ENCODE measurements around the gene TDRKH. TPM values are rescaled to one million over a fixed set of nuclear protein-coding genes. Genes with fewer than 3 reads are reported as not detected.
"Not testable (repeated sequence)": the region's sequence is repeated elsewhere in the genome, so short reads cannot be mapped to it uniquely, and the experiment has no call there.

TDRKH gene
- total RNA-seq, 1 experiment from 2014 or later: 5.6 TPM

DNA sequence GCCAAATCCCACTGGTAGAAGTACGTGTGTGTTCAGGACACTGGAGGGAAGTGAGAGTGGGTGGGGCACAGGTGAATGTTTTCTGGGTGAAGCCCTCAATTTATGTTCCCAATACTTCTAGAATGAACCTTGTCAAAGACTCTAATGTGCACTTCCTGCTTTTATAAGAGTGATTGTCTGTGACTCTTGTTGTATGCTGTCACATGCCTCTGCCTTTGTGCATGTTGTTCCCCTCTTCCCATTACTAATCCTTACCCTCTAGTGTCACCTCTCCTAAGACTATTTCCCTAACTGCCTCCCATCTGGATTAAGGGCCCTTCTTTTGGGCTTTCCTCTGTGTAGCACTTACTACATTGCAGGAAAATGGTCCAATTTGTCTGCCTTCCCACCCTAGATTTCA lies 17.5 kb upstream of the TDRKH start:
- no peak for DNase-seq (ENCODE audit: low read depth)
- in situ Hi-C loops (cut with HindIII; ENCODE audit: low pct_unique_long_range_greater_than_20kb, low sequenced_read_pairs): no loop called here

DNA sequence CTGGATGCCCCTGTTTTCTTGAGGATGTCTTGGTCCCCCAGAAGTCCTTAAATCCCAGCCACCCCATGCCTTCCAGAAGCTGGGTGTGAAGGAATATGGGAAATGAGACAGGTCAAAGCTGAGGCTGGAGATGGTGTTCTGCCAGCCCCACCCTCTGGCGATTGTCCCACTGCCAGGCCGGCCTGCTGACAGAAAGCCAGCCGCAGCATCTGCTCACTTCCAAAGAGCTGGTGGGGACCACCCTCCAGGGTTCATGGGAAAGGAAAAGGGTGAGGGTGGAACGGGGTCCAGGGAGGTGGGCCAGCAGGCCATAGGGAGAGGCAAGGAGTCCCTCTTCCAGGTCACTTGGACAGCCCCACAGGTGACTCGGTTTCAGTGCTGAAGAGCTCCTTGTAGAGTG lies 16.8 kb upstream of the TDRKH start:
- no peak for DNase-seq (ENCODE audit: low read depth)
- in situ Hi-C loops (cut with HindIII; ENCODE audit: low pct_unique_long_range_greater_than_20kb, low sequenced_read_pairs): no loop called here

DNA sequence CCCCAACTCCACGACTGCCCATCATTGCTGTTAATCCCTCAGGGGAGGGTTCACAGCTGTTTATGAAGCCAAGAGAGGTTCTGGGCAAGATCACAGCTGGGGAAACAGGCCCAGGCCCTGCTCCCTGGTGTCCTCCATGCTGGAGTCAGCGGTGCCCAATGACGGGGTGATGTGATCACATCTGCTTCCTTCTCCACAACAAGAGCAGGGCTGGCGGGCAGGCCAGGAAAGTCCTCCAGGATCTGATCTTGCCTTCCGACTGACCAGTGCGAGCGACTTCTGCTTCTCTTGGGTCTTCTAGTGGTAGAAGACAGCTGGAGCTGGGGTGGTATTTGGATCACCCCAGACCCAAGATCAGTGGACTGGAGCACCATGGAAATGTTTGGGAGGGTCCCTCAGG lies 15.9 kb upstream of the TDRKH start:
- in situ Hi-C loops (cut with HindIII; ENCODE audit: low pct_unique_long_range_greater_than_20kb, low sequenced_read_pairs): no loop called here
- DNase-seq (ENCODE audit: low read depth): no peak

- DNase-seq (ENCODE audit: low read depth): no peak
- in situ Hi-C loops (cut with HindIII; ENCODE audit: low pct_unique_long_range_greater_than_20kb, low sequenced_read_pairs): no loop called here
Observed at GRCh38 chr1:151805066-151805820, 14.9 kb upstream of the TDRKH start, which contains the start of gene LINGO4. Gene LINGO4 (minus strand): TSS chr1:151805419. CDS start chr1:151802704, 2,715 bp downstream.

DNA sequence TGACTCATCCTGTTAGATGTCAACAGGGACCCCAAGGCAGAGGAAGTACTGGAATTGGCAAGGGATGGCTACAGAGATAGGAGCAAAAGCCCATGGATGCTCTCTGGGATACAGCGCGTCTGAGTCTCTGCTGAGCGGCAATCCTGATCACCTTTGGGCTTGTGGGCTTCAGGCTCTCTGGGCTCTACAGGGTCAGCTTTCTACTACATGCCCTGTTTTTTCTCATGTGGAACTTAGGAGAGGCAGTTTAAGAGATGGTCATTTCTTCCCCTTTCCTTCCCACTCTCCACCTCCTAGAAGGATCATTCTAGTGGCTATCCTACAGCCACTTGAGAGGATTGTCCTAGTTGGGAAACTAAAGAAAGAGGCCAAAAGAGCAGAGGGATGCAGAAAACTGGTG lies 13.6 kb upstream of the TDRKH start:
- in situ Hi-C loops (cut with HindIII; ENCODE audit: low pct_unique_long_range_greater_than_20kb, low sequenced_read_pairs): no loop called here
- DNase-seq (ENCODE audit: low read depth): no peak

DNA sequence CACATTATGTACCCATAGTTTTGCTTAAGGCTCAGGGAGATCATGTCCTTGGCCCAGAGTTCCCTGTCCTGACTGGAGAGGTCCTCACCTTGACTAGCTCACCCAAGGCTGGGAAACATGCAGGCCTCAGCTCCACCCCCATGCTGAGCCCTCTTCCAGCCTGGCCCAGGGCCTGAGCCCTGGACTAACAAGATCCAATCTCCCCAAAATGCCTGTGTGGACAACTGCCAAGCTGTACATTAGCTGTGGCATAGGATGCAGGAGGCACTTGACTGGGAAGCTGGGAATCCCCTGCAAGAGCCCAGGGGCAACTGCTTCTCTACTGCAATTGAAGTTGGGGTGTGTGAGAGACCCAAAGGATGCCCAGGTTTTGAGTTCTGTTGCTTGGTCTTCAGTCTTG lies 12.9 kb upstream of the TDRKH start:
- in situ Hi-C loops (cut with HindIII; ENCODE audit: low pct_unique_long_range_greater_than_20kb, low sequenced_read_pairs): no loop called here
- DNase-seq (ENCODE audit: low read depth): no peak

DNA sequence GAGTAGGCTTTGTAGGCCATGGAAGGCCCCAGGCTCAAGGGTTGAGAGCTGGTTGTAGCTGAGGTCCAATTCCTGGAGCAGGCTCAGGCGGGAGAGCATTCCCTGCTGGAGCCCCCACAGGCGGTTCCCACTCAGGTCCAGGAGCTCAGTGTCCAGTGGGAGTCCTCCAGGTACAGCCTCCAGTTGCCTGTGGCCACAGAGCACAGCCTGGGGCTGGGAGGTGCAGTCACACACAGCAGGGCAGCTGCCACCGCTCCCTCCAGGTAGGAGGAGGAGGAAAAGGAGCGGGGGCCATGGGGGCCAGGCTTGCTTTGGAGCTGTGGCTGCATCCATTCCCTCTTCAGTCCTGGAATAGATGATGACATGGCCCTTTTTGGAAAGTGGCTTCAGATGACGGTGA lies 12.1 kb upstream of the TDRKH start:
- in situ Hi-C loops (cut with HindIII; ENCODE audit: low pct_unique_long_range_greater_than_20kb, low sequenced_read_pairs): no loop called here
- no peak for DNase-seq (ENCODE audit: low read depth)

DNA sequence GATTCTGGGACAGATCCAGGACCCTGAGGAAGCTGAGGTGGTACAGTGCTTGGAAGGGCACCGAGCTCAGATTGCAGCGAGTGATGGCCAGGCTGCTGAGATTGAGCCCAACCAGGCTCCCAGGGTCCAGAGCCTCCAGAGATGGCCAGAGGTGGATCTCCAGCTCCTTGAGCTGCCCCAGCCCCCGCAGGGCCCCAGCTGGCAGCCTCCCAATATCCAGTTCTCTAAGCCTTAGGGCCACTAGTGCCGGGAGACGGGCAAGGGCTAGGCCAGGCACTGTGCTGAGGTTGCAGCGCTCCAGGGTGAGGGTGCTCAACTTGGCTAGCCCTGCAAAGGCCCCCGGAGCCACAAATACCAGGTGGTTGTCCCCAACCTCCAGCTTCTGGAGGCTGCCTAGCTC lies 11.5 kb upstream of the TDRKH start:
- DNase-seq (ENCODE audit: low read depth): no peak
- in situ Hi-C loops (cut with HindIII; ENCODE audit: low pct_unique_long_range_greater_than_20kb, low sequenced_read_pairs): no loop called here

DNA sequence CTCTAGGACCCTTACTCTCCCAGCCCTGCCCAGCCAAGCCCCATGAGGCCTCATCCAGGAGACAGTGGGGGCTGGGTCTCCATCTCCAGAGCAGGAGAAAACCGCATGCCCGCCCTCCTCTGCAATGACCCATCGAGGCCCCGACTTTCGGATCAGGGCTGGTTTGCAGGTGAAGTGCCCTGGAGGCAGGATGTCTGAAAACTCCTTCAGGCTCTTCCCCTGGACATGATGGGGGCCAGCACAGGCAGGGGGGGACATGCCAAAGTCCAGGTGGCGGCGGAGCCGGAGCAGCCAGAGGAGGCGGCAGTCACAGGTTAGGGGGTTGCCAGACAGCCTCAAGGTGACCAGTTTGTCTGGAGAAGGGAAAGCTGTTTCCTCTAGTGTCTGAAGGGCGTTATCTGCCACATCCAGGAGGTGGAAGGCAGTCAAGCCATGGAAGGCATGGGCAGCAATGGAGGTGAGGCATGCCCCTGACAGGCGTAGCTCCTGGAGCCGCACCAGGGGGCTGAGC lies 11.1 kb upstream of the TDRKH start:
- in situ Hi-C loops (cut with HindIII; ENCODE audit: low pct_unique_long_range_greater_than_20kb, low sequenced_read_pairs): no loop called here
- DNase-seq (ENCODE audit: low read depth): no peak

- no peak for DNase-seq (ENCODE audit: low read depth)
- in situ Hi-C loops (cut with HindIII; ENCODE audit: low pct_unique_long_range_greater_than_20kb, low sequenced_read_pairs): no loop called here
Observed at GRCh38 chr1:151800830-151801229, 10.5 kb upstream of the TDRKH start.

DNA sequence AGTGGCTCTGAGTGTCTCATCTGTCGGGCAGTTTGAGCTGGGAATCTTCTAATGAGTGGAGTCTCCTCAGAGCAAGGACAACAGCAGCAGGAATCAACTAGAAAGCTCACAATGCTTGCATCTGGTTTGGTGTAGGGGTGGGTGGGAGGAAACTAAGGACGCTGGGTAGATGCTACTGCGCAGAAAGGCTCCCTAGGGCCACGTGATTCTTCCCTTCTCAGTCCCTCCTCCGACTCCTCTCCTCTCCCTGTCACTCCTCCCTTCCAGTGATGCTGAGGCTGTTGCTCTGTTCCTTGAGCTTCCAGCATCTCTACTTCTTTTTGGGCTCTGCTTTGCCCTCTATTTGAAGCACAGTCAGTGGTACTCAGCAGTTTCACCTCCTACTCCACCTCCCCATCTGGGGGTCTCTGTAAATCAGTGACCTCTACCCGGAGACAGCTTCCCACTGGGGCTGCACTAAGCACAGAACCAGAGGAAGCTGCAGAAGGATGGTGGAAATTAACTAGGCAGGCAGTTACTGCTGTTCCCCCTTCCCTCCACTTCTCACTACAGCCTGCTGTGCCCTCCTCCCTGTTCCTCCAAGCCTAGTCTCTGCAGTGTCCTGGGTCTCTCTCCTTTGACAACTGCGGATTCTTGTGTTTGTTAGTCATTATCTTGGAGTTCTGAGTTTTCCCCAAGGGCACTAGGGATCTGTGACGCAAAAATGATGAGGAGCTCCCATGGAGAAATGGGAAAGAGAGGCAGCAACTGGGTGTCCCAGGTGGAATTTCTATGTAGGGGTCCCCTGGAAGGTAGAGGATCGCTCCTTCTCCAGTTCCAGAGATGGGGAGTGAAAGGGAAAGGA lies 9.1 kb upstream of the TDRKH start:
- in situ Hi-C loops (cut with HindIII; ENCODE audit: low pct_unique_long_range_greater_than_20kb, low sequenced_read_pairs): no loop called here
- no peak for DNase-seq (ENCODE audit: low read depth)

DNA sequence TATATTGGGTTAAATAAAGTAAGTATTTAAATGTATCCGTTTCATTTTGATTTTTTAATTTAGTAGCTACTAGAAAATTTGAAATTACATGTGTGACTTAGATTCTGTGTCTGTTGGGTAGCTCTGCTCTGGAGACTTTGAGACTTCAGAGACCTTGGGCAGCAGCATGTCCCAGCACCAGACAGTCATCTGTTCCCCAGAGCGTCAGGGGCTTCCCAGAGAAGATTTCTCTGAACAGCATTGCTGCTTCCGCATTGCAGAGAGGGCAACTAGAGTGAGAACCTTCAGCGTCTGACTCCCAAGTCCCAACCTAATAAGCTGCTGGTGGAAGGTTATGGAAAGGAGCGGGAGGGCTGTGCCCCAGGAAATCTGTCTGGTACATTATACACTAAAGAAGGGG lies 8.3 kb upstream of the TDRKH start:
- DNase-seq (ENCODE audit: low read depth): no peak
- in situ Hi-C loops (cut with HindIII; ENCODE audit: low pct_unique_long_range_greater_than_20kb, low sequenced_read_pairs): no loop called here

GRCh38 chr1:151790940-151791651 lies 796 bp upstream of the TDRKH start:
- no peak for DNase-seq (ENCODE audit: low read depth)
- in situ Hi-C loops (cut with HindIII; ENCODE audit: low pct_unique_long_range_greater_than_20kb, low sequenced_read_pairs): no loop called here

DNA sequence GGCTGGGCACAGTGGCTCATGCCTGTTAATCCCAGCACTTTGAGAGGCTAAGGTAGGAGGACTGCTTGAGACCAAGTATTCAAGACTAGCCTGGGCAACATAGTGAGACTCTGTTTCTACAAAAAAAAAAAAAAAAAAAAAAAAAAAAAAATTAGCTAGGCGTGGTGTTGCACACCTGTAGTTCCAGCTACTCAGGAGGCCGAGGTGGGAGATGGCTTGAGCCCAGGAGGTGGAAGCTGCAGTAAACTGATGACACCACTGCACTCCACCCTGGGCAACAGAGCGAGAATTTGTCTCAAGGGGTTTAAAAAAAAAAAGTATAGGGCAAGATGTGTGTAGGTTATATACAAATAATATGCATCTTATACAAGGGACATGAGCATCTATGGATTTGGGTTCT lies 2.6 kb downstream of the TDRKH start:
- no peak for DNase-seq (ENCODE audit: low read depth)
- in situ Hi-C loops (cut with HindIII; ENCODE audit: low pct_unique_long_range_greater_than_20kb, low sequenced_read_pairs): no loop called here

- DNase-seq (ENCODE audit: low read depth): no peak
- in situ Hi-C loops (cut with HindIII; ENCODE audit: low pct_unique_long_range_greater_than_20kb, low sequenced_read_pairs): no loop called here
Observed at GRCh38 chr1:151783796-151784195, 6.5 kb downstream of the TDRKH start.

- no peak for DNase-seq (ENCODE audit: low read depth)
- in situ Hi-C loops (cut with HindIII; ENCODE audit: low pct_unique_long_range_greater_than_20kb, low sequenced_read_pairs): no loop called here
Observed at GRCh38 chr1:151782741-151783140, 7.6 kb downstream of the TDRKH start.

DNA sequence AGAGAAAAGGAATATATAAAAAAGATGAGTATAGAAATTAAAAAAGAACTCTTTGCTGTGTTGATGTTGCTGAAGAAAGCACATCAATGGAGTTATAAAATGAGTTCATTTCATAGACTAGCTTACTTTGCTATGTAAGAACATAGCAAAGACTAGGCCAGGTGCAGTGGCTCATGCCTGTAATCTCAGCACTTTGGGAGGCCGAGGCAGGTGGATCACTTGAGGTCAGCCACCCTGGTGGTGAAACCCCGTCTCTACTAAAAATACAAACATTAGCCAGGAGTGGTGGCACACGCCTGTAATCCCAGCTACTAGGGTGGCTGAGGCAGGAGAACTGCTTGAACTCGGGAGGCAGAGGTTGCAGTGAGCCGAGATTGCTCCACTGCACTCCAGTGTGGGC lies 8.3 kb downstream of the TDRKH start:
- in situ Hi-C loops (cut with HindIII; ENCODE audit: low pct_unique_long_range_greater_than_20kb, low sequenced_read_pairs): not testable (repeated sequence)

GRCh38 chr1:151780736-151781135 lies 9.6 kb downstream of the TDRKH start:
- in situ Hi-C loops (cut with HindIII; ENCODE audit: low pct_unique_long_range_greater_than_20kb, low sequenced_read_pairs); DNase-seq (ENCODE audit: low read depth): not testable (repeated sequence)

More for the DNA sequence above, 8.3 kb downstream of the TDRKH start:
- not testable (repeated sequence) for DNase-seq (ENCODE audit: low read depth)

DNA sequence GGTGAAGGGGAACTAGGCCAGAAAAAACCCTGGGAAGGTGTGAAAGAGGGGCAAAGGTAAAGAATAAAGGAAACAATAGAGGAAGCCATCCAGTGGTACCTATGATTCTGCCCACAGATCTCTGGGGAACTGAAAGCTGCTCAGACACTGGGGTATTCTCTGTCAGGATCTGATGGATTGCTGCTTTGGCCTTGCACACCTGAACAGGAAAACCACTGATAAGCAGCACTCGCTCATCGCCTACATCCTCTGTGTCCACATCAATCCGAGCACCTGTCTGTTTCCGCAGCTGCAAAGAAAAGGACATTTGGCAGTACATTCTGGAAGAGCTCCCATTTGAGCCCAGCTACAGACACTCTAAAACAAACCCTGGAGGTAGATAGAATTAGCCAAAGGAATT lies 10.4 kb downstream of the TDRKH start:
- in situ Hi-C loops (cut with HindIII; ENCODE audit: low pct_unique_long_range_greater_than_20kb, low sequenced_read_pairs): no loop called here

More for the DNA sequence above, 10.4 kb downstream of the TDRKH start:
- no peak for DNase-seq (ENCODE audit: low read depth)

Data from Caki2 (cell line).